ENCODE measurements around the gene CHKB.

The CHKB gene

DNA sequence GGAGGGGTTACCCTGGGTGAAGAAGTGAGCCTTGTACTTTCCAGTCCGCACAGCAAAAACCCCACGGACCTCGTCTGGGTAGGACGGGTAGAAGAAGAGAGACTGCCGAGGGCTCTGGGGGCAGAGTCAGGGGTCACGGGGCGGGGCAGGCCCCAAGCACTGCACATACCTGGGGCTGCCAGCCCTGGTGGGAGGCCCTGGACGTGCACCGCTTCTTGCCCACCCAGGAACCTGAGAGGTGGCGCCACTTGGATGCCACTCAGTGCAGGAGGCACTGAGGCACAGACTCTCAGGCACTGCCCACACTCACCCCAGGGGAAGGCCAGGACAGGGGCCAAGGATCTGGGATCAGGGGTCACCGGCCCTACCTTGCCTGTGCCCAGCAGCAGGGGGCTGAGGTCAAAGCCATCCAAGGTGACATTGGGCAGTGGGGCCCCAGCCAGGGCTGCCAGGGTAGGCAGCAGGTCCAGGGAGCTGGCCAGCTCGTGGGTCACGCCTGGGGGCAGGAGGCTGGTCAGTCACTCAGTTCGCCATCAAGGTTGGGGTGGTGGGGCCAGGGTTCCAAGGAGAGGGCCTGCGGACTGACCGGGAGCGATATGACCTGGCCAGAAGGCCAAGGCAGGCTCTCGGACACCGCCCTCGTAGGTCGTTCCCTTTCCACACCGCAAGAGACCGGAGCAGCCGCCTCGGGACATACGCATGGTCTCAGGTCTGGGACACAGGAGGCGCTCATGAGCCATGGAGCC lies 43.1 kb upstream of the CHKB start:
- TF ChIP-seq, protein P1, sequence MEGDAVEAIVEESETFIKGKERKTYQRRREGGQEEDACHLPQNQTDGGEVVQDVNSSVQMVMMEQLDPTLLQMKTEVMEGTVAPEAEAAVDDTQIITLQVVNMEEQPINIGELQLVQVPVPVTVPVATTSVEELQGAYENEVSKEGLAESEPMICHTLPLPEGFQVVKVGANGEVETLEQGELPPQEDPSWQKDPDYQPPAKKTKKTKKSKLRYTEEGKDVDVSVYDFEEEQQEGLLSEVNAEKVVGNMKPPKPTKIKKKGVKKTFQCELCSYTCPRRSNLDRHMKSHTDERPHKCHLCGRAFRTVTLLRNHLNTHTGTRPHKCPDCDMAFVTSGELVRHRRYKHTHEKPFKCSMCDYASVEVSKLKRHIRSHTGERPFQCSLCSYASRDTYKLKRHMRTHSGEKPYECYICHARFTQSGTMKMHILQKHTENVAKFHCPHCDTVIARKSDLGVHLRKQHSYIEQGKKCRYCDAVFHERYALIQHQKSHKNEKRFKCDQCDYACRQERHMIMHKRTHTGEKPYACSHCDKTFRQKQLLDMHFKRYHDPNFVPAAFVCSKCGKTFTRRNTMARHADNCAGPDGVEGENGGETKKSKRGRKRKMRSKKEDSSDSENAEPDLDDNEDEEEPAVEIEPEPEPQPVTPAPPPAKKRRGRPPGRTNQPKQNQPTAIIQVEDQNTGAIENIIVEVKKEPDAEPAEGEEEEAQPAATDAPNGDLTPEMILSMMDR (conservative IDR thresholded peaks at IDR 0.05; ENCODE audit: low read length), result no peak
- DNase-seq (ENCODE audit: low read depth), result no peak
- H3K4me3 ChIP-seq (ENCODE audit: low read length), result no peak overlapping the region

DNA sequence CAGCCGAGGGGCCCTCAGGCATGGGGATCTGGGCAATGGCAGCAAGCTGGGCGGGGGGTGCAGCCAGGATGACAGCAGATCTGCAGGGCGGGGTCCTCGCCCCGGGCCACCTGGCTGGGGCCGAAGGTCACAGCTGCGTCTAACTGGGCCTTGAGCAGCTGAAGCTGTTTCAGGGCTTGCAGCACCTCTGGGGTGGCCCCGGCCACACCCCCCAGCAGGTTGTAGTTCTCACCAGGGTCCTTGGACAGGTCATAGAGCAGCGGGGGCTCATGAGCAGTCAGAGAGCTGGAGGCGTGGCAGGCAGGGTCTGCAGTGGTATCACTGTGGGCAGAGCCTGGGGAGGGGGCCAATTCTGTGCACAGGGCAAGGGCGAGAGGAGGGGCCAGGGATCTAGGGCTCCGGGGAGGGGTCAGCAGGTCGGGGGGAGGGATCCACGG lies 42.5 kb upstream of the CHKB start:
- no peak overlapping the region for H3K4me3 ChIP-seq (ENCODE audit: low read length)
- DNase-seq (ENCODE audit: low read depth), result no peak
- TF ChIP-seq, protein P1 (conservative IDR thresholded peaks at IDR 0.05; ENCODE audit: low read length), result no peak

DNA sequence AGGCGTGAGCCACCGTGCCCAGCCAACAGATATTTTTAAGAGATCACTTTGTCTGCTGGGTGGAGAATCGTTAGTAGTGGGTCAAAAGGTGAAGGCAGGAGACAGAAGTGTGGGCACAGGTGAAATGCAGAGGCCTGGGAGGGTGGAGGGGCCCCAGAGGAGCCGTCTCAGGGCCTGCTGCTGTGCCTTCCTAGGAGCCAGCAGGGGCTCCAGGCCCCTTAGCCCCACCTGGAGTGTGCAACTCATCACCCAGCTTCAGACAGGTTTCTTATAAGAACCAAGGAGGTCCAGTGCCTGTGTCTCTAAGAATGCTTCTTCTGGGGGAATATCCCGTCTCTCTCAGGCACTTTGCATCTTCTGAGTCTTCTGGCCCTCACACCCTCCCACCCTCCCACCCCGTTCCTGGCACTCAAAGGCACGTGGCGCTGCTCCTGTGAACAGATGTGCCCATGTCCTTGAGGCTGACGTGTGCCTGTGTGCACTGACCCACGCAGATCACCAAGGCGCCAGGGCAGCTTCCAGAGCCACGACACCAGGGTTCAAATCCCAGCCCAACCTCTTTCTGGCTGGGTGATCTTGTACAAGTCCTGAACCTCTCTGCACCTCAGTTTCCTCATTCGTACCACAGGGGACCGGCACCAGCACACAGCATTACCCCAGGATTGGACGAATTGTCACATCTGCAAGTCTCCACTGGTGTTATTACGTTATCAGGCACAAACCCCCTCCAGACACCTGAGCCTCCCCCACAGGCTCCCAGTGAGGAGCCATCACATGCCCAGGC lies 41.9 kb upstream of the CHKB start:
- H3K4me3 ChIP-seq (ENCODE audit: low read length), result no peak overlapping the region
- TF ChIP-seq, protein P1 (conservative IDR thresholded peaks at IDR 0.05; ENCODE audit: low read length), result no peak
- DNase-seq (ENCODE audit: low read depth), result no peak

DNA sequence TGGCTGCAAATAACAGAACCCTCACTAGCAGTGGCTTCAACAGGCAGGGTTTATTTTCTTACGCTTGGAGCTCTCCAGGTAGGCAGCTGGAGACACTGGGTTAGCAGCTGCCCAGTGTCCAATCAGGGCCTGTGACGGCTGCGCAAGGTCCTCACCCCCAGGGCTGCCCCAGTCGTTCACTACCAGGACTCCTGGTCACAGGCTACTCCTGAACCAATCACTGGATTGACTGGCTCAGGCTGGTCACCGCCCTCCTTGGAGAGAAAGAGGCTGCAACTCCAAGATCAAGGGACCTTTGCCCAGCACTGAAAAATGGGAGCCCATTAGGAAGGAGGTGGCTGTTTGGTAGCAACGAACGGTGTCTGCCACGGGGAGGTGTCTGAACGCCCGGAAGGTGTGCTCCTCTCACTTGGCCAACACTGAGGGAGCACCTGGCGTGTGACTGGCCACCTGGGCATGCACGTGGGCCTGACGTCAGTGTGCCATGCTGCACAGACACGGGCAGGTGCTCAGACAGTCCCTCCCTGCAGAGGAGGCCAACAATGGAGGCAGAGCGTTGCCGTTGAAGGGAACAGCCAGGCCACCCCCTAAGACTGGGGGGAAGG lies 40.2 kb upstream of the CHKB start:
- TF ChIP-seq, protein P1 (conservative IDR thresholded peaks at IDR 0.05; ENCODE audit: low read length), result no peak
- no peak for DNase-seq (ENCODE audit: low read depth)
- no peak overlapping the region for H3K4me3 ChIP-seq (ENCODE audit: low read length)

DNA sequence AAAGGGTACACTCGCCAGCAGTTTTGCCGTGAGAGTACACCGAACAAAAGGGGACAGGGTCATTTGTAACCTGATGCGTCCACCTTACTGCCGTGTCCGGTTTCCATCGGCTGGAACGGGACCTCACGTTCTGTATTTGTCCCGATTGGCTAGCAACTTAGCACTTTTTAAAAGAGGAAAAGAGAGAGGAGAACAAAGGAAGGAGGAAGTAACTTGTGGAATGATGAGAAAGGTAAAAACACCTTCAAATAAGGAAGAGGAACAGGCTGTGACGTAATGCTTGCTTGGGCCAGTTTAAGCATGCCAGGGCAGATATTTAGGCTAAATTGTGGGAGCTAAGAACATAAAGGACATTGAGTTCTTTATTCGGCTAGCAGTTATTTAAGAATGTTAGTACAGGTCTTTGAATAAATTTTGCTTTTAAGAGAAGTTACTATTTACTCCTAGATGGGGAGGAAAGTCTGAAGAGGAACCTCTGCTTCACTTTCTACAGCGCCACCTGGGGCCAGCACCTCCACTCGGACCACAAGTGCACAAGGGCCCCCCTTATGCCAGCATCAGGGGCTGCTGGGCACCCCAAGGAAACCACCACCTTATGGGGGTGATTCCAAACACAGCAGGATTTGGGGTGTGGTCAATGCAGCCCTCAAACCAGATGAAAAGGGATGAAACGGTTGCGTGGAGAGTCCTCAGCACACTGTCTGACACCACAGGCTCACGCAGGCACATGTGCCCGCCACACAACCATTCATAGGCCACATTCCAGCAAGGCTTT lies 39.5 kb upstream of the CHKB start:
- TF ChIP-seq, protein P1 (conservative IDR thresholded peaks at IDR 0.05; ENCODE audit: low read length), result no peak
- DNase-seq (ENCODE audit: low read depth), result no peak
- no peak overlapping the region for H3K4me3 ChIP-seq (ENCODE audit: low read length)

DNA sequence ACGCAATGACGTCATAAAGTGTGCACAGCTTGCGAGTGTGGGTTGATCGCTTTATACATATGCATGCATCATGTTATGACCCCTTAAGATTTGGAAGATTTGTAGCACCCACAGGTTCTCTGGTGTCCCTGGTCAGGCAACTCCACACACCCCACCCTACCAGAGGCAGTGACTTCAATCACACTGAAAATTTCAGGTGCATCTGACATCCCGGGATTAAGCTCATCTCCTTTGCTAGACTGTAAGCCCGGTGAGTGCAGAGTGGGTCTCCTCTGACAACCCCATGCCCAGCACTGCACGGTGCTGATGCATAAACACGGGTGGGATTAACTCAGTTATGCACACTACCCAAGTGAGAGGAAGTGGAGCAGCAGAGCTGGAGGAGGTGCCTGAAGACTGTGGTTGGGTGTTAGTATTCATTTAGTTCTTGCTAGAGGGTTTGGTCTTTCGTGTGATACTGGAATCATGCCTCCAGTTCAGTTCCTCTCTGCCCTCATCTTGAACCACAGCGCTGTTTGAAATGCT lies 38.8 kb upstream of the CHKB start:
- no peak overlapping the region for H3K4me3 ChIP-seq (ENCODE audit: low read length)

More for the DNA sequence above, 38.8 kb upstream of the CHKB start:
- DNase-seq (ENCODE audit: low read depth), result no peak
- TF ChIP-seq, protein P1 (conservative IDR thresholded peaks at IDR 0.05; ENCODE audit: low read length), result no peak
